A673 (cell line): ENCODE measurements around the gene SLC25A19. TPM values are rescaled to one million over a fixed set of nuclear protein-coding genes. Genes with fewer than 3 reads are reported as not detected.
"Not testable (repeated sequence)": the region's sequence is repeated elsewhere in the genome, so short reads cannot be mapped to it uniquely, and the experiment has no call there.

Experiments used
- BruUV-seq: library from RNA; stranded (reverse); fragments of 400-500 nt; replicated peaks from 2 replicates; lab custom pipeline; 2021; lab: Mats Ljungman, UMichigan
- CTCF ChIA-PET: fragments of 300-600 bp; sonication (Branson Sonifier 250); formaldehyde crosslinking; loops from one replicate; lab custom pipeline; 2022; ENCODE audit warnings: antibody characterized with exemption; lab: Charles Lee
- POLR2A ChIA-PET: fragments of 300-600 bp; sonication (Branson Sonifier 250); formaldehyde crosslinking; loops from one replicate; lab custom pipeline; 2022; ENCODE audit warnings: antibody characterized with exemption; ENCODE audit not compliant: low non-redundant PET; lab: Charles Lee
- DNase-seq: peaks from one replicate; pipeline ENCODE4 v3.0.0-alpha.2; 2015; ENCODE audit warnings: low spot score
- H3K27ac ChIP-seq: fragments of 200-600 bp; sonication (generic); 2 replicates; pipeline ENCODE4 v1.5.1; 2016; ENCODE audit warnings: mixed run types, low read depth, mild to moderate bottlenecking, mixed read lengths, antibody characterized with exemption, low read length; ENCODE audit not compliant: poor library complexity, severe bottlenecking
- H3K27me3 ChIP-seq: fragments of 200-600 bp; sonication (generic); replicated peaks from 2 replicates; pipeline ENCODE4 v1.6.1; 2017; ENCODE audit warnings: mixed run types, low read depth, mild to moderate bottlenecking, mixed read lengths, antibody characterized with exemption, low read length; ENCODE audit not compliant: insufficient read depth, poor library complexity
- H3K36me3 ChIP-seq: fragments of 200-600 bp; sonication (generic); 2 replicates; pipeline ENCODE4 v1.6.1; 2016; ENCODE audit warnings: mixed run types, mild to moderate bottlenecking, mixed read lengths, antibody characterized with exemption, low read length; ENCODE audit not compliant: insufficient read depth, poor library complexity, severe bottlenecking
- H3K4me1 ChIP-seq: fragments of 200-600 bp; sonication (generic); 2 replicates; pipeline ENCODE4 v1.6.1; 2017; ENCODE audit warnings: mixed run types, mild to moderate bottlenecking, mixed read lengths, antibody characterized with exemption, low read length; ENCODE audit not compliant: insufficient read depth, poor library complexity, severe bottlenecking
- H3K4me3 ChIP-seq: fragments of 200-600 bp; sonication (generic); 2 replicates; pipeline ENCODE4 v1.5.1; 2016; ENCODE audit warnings: low read depth, mixed run types, mild to moderate bottlenecking, mixed read lengths, low read length; ENCODE audit not compliant: poor library complexity, severe bottlenecking
- H3K9me3 ChIP-seq: fragments of 200-600 bp; sonication (generic); 2 replicates; pipeline ENCODE4 v1.6.1; 2016; ENCODE audit warnings: mixed run types, low read depth, mild to moderate bottlenecking, mixed read lengths, antibody characterized with exemption, low read length; ENCODE audit not compliant: poor library complexity, severe bottlenecking
- CTCF ChIP-seq: fragments of 300-800, 200-600 bp; sonication (generic); conservative IDR thresholded peaks from 2 replicates; pipeline ENCODE4 v1.5.1; 2017; ENCODE audit warnings: low read depth, mild to moderate bottlenecking, antibody characterized with exemption, low read length, moderate library complexity, mixed read lengths
- EZH2 ChIP-seq: fragments of 200-600 bp; sonication (generic); IDR thresholded peaks from 2 replicates; pipeline ENCODE4 v1.6.1; 2017; ENCODE audit warnings: borderline replicate concordance, low read depth, mild to moderate bottlenecking, mixed read lengths, antibody characterized with exemption, low read length; ENCODE audit not compliant: poor library complexity, severe bottlenecking
- intact Hi-C: fragments of 100-400 bp; cut with micrococcal nuclease; formaldehyde crosslinking; loops from one replicate; pipeline ENCODE4 v1.10.0; 2022; ENCODE audit not compliant: unreplicated experiment
- total RNA-seq: library from RNA; stranded (reverse); gene quantifications from 2 replicates; pipeline ENCODE4 v1.2.3, GENCODE V29; 2021

SLC25A19 gene
- total RNA-seq, 1 experiment from 2014 or later: 45.0 TPM

GRCh38 chr17:75300280-75300679 lies 11.0 kb upstream of the SLC25A19 start:
- DNase-seq: no peak
- TF ChIP-seq CTCF: no peak
- TF ChIP-seq EZH2: no peak
- no peaks in the 10 kb centered on the region for H3K36me3 ChIP-seq
- no peaks in the 10 kb centered on the region for H3K27me3 ChIP-seq
- no TSS peak for BruUV-seq
- intact Hi-C loops: no loop called here
- ChIA-PET CTCF (no interaction called here), POLR2A (no interaction called here)
- H3K4me3 ChIP-seq: no peak overlapping the region
- no peaks in the 10 kb centered on the region for H3K4me1 ChIP-seq
- H3K27ac ChIP-seq: no peak overlapping the region
- no peaks in the 10 kb centered on the region for H3K9me3 ChIP-seq

DNA sequence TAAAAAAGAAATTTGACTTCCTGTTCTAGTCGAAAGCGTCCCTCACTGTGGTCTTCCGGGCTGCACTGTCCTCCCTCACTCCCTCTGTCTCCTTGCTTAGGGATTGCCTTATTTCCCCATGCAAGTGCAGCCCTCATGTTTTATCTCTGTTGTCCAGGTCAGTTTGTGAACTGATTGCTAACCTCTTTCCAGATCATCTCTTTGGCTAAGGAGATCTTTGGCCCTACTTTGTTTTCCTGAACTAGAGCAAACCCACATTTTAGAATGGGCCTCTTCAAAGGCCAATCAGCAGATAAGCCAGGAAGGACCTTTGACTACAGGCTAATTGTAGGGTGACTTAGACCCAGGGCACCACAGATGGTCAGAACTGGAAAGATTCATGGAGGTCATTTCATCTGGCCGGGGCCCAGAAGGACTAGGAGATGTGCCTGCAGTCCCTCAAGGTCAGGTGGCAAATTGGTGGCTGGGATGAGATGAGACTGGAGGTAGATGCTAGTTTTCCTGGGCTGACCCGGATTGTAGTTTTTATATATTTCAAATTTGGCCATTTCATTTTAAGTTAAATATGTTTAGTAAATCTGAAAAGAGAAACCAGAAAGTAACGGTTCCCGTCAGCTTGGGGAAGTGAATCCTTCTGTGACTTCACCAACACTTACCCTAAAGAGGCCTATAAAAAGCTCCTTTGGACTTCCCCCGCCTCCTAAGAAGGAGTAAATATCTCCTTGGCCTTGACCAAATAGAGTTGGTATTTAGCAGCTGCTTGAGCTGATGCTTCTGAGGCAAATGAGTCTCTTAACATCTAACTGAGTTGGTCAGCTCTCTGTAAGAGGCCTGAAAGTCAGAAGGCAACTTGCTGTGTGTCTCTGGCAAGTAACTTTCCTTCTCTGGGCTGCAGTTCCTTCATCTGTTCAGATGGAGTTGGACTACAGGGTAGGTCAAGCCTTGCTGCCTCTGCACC lies 6.2 kb upstream of the SLC25A19 start:
- TF ChIP-seq CTCF: no peak
- no peak for TF ChIP-seq EZH2
- POLR2A ChIA-PET: no interaction called here
- Histone ChIP-seq H3K9me3 (no peaks in the 10 kb centered on the region), H3K4me1 (no peaks in the 10 kb centered on the region), H3K4me3 (no peak overlapping the region), H3K27ac (no peak overlapping the region), H3K36me3 (no peaks in the 10 kb centered on the region), H3K27me3 (no peaks in the 10 kb centered on the region)
- intact Hi-C loops: no loop called here
- no TSS peak for BruUV-seq
- CTCF ChIA-PET: no interaction called here
- DNase-seq: no peak

GRCh38 chr17:75292810-75293448 lies 3.7 kb upstream of the SLC25A19 start:
- CTCF ChIA-PET: interaction anchor here (0.7 kb wide), 1 partner anchor 23 kb away, joined by 5 read pairs; no protein-coding TSS in a partner anchor
- not testable (repeated sequence) for H3K36me3 ChIP-seq

More at GRCh38 chr17:75292810-75293448, 3.7 kb upstream of the SLC25A19 start:
- H3K9me3 ChIP-seq, intact Hi-C loops, H3K27me3 ChIP-seq, H3K4me1 ChIP-seq, H3K27ac ChIP-seq, DNase-seq, POLR2A ChIA-PET, H3K4me3 ChIP-seq, BruUV-seq: not testable (repeated sequence)
